H9 (cell line): ENCODE data around the gene RBMS3. TPM values are rescaled to one million over a fixed set of nuclear protein-coding genes. Genes with fewer than 3 reads are reported as not detected.

ENCODE experiments used
- DNase-seq: peaks from one replicate; pipeline ENCODE4 v3.0.0-alpha.2; 2017
- H2AFZ ChIP-seq: one replicate; pipeline ENCODE4 v1.6.1; 2013; ENCODE audit warnings: mild to moderate bottlenecking, low read length, control low read depth, moderate library complexity
- H2AK5ac ChIP-seq: 2 replicates; pipeline ENCODE4 v1.6.1; 2013; ENCODE audit warnings: low read length, control low read depth, mixed read lengths; ENCODE audit not compliant: insufficient read length
- H2BK120ac ChIP-seq: one replicate; pipeline ENCODE4 v1.6.1; 2013; ENCODE audit warnings: low read depth, mild to moderate bottlenecking, low read length, control low read depth, inconsistent platforms; ENCODE audit not compliant: poor library complexity, severe bottlenecking
- H2BK12ac ChIP-seq: 2 replicates; pipeline ENCODE4 v1.6.1; 2013; ENCODE audit warnings: low read length, control low read depth, mixed read lengths, low read depth; ENCODE audit not compliant: insufficient read length
- H2BK15ac ChIP-seq: 2 replicates; pipeline ENCODE4 v1.6.1; 2013; ENCODE audit warnings: low read depth, low read length, control low read depth
- H2BK20ac ChIP-seq: one replicate; pipeline ENCODE4 v1.6.1; 2013; ENCODE audit warnings: low read depth, mild to moderate bottlenecking, low read length, control low read depth, inconsistent platforms; ENCODE audit not compliant: poor library complexity, severe bottlenecking
- H2BK5ac ChIP-seq: 2 replicates; pipeline ENCODE4 v1.6.1; 2013; ENCODE audit warnings: low read length, control low read depth, mixed read lengths; ENCODE audit not compliant: insufficient read length
- H3K14ac ChIP-seq: 2 replicates; pipeline ENCODE4 v1.6.1; 2013; ENCODE audit warnings: low read length, control low read depth; ENCODE audit not compliant: insufficient read depth
- H3K18ac ChIP-seq: 2 replicates; pipeline ENCODE4 v1.6.1; 2013; ENCODE audit warnings: low read depth, mild to moderate bottlenecking, mixed read lengths, low read length, control low read depth; ENCODE audit not compliant: insufficient read length
- H3K23ac ChIP-seq: 2 replicates; pipeline ENCODE4 v1.6.1; 2013; ENCODE audit warnings: low read length, control low read depth, mixed read lengths, low read depth; ENCODE audit not compliant: insufficient read length
- H3K23me2 ChIP-seq: 2 replicates; pipeline ENCODE4 v1.6.1; 2013; ENCODE audit warnings: low read depth, mild to moderate bottlenecking, mixed read lengths, low read length, control low read depth; ENCODE audit not compliant: insufficient read length, poor library complexity, severe bottlenecking
- H3K27ac ChIP-seq: 2 replicates; pipeline ENCODE4 v1.5.1; 2013; ENCODE audit warnings: low read length, control low read depth, mixed read lengths, low read depth; ENCODE audit not compliant: insufficient read length
- H3K27me3 ChIP-seq: 2 replicates; pipeline ENCODE4 v1.6.1; 2013; ENCODE audit warnings: low read length, control low read depth, inconsistent platforms; ENCODE audit not compliant: insufficient read depth
- H3K4ac ChIP-seq: 2 replicates; pipeline ENCODE4 v1.6.1; 2013; ENCODE audit warnings: low read depth, mild to moderate bottlenecking, control low read depth, inconsistent platforms, low read length, moderate library complexity
- H3K4me1 ChIP-seq: 2 replicates; pipeline ENCODE4 v1.6.1; 2013; ENCODE audit warnings: low read length, control low read depth, inconsistent platforms; ENCODE audit not compliant: insufficient read depth
- H3K4me2 ChIP-seq: 2 replicates; pipeline ENCODE4 v1.6.1; 2013; ENCODE audit warnings: low read length, control low read depth, mixed read lengths; ENCODE audit not compliant: insufficient read length, insufficient read depth
- H3K56ac ChIP-seq: 2 replicates; pipeline ENCODE4 v1.6.1; 2013; ENCODE audit warnings: low read depth, mild to moderate bottlenecking, mixed read lengths, low read length, control low read depth; ENCODE audit not compliant: insufficient read length
- H3K79me1 ChIP-seq: 2 replicates; pipeline ENCODE4 v1.6.1; 2013; ENCODE audit warnings: low read depth, mild to moderate bottlenecking, moderate library complexity, low read length, control low read depth, inconsistent platforms; ENCODE audit not compliant: insufficient read depth, poor library complexity, severe bottlenecking
- H3K79me2 ChIP-seq: 2 replicates; pipeline ENCODE4 v1.6.1; 2013; ENCODE audit warnings: low read length, control low read depth, inconsistent platforms; ENCODE audit not compliant: insufficient read depth
- H3K9ac ChIP-seq: 2 replicates; pipeline ENCODE4 v1.6.1; 2013; ENCODE audit warnings: low read length, control low read depth, mixed read lengths; ENCODE audit not compliant: insufficient read length; ENCODE audit errors: extremely low read depth
- H3K9me3 ChIP-seq: one replicate; pipeline ENCODE4 v1.6.1; 2013; ENCODE audit warnings: low read depth, low read length, inconsistent platforms; ENCODE audit not compliant: control insufficient read depth
- H3T11ph ChIP-seq: one replicate; pipeline ENCODE4 v1.6.1; 2013; ENCODE audit warnings: mild to moderate bottlenecking, low read length, control low read depth, inconsistent platforms
- H4K20me1 ChIP-seq: one replicate; pipeline ENCODE4 v1.6.1; 2013; ENCODE audit not compliant: control insufficient read depth, insufficient read length, insufficient read depth
- H4K5ac ChIP-seq: 2 replicates; pipeline ENCODE4 v1.6.1; 2013; ENCODE audit warnings: low read depth, mild to moderate bottlenecking, mixed read lengths, low read length, control low read depth; ENCODE audit not compliant: insufficient read length
- H4K8ac ChIP-seq: replicated peaks from 2 replicates; pipeline ENCODE4 v1.6.1; 2013; ENCODE audit warnings: low read length, control low read depth, mixed read lengths, low read depth; ENCODE audit not compliant: insufficient read length
- H4K91ac ChIP-seq: 2 replicates; pipeline ENCODE4 v1.6.1; 2013; ENCODE audit warnings: low read depth, mild to moderate bottlenecking, moderate library complexity, mixed read lengths, low read length, control low read depth; ENCODE audit not compliant: insufficient read length
- H3K27ac Mint-ChIP-seq, 3 experiments: 2 replicates in 2 of 3; 3 replicates in 1 of 3; pipeline ENCODE4 v1.8.0; 2020 to 2021; ENCODE audit warnings: mixed read lengths in 3 of 3, mild to moderate bottlenecking in 1 of 3, moderate library complexity in 1 of 3
- H3K27me3 Mint-ChIP-seq: 2 replicates; pipeline ENCODE4 v1.8.0; 2021; ENCODE audit warnings: low read depth, mild to moderate bottlenecking, moderate library complexity, mixed read lengths
- H3K36me3 Mint-ChIP-seq, 3 experiments: 2 replicates in 2 of 3; 3 replicates in 1 of 3; pipeline ENCODE4 v1.8.0; 2020 to 2021; ENCODE audit warnings: low read depth in 3 of 3, mixed read lengths in 3 of 3; ENCODE audit not compliant: insufficient read depth in 1 of 3
- H3K4me1 Mint-ChIP-seq, 2 experiments: 2 replicates each; pipeline ENCODE4 v1.8.0; 2020; ENCODE audit warnings: mixed read lengths in 2 of 2
- H3K4me3 Mint-ChIP-seq, 2 experiments: 2 replicates in 1 of 2; 3 replicates in 1 of 2; pipeline ENCODE4 v1.8.0; 2020 to 2021; ENCODE audit warnings: mild to moderate bottlenecking in 2 of 2, mixed read lengths in 2 of 2, moderate library complexity in 1 of 2
- H3K9me3 Mint-ChIP-seq, 2 experiments: 2 replicates in 1 of 2; 3 replicates in 1 of 2; pipeline ENCODE4 v1.8.0; 2020; ENCODE audit warnings: mild to moderate bottlenecking in 2 of 2, mixed read lengths in 2 of 2, moderate library complexity in 1 of 2
- CTCF ChIP-seq: fragments of 200-600 bp; sonication (generic); conservative IDR thresholded peaks from 3 replicates; pipeline ENCODE4 v1.8.0; 2021; ENCODE audit warnings: antibody characterized with exemption, mild to moderate bottlenecking
- total RNA-seq: library from RNA; stranded (reverse); gene quantifications from 2 replicates; pipeline ENCODE4 v1.2.1, GENCODE V29; 2021

Gene RBMS3
- total RNA-seq, 1 experiment from 2014 or later = 8.1 TPM

- Histone ChIP-seq H2BK5ac (no peak overlapping the region), H2AFZ (no peak overlapping the region), H3K79me1 (no peaks in the 10 kb centered on the region), H2BK15ac (no peak overlapping the region), H2BK120ac (no peak overlapping the region), H3K4ac (no peak overlapping the region), H3K27me3 (no peaks in the 10 kb centered on the region; the same call in 1 of the 2 replicates), H3K9ac (no peak overlapping the region), H3K9me3 (no peaks in the 10 kb centered on the region), H4K20me1 (no peaks in the 10 kb centered on the region), H3K4me2 (no peak overlapping the region), H3T11ph (no peak overlapping the region), H2BK12ac (no peak overlapping the region), H3K56ac (no peak overlapping the region), H4K91ac (no peak overlapping the region), H3K18ac (no peak overlapping the region), H3K23me2 (no peaks in the 10 kb centered on the region), H3K23ac (no peak overlapping the region), H3K14ac (no peak overlapping the region), H3K79me2 (no peaks in the 10 kb centered on the region), H2AK5ac (no peak overlapping the region), H4K5ac (no peak overlapping the region), H2BK20ac (no peak overlapping the region), H4K8ac (no peak overlapping the region), H3K4me1 (no peaks in the 10 kb centered on the region), H3K27ac (no peak overlapping the region)
- H3K9me3 Mint-ChIP-seq = peaks cover 0 to 5% of the 10 kb centered on the region in 2 experiments; a peak in 3 of 5 replicates
- DNase-seq = no peak
- no peak overlapping the region for H3K4me3 Mint-ChIP-seq
- peaks cover 0 to 7% of the 10 kb centered on the region in 2 experiments; a peak in 2 of 4 replicates for H3K4me1 Mint-ChIP-seq
- no peak overlapping the region for H3K27ac Mint-ChIP-seq
- no peak for TF ChIP-seq CTCF
- H3K36me3 Mint-ChIP-seq = peaks cover 0 to 4% (median 2%) of the 10 kb centered on the region in 3 experiments; a peak in 4 of 7 replicates
- no peaks in the 10 kb centered on the region for H3K27me3 Mint-ChIP-seq
Observed at GRCh38 chr3:29354894-29355293, 74.0 kb downstream of the RBMS3 start.
